K562 (cell line): ENCODE results near the gene GRIA3. TPM values are rescaled to one million over a fixed set of nuclear protein-coding genes. Genes with fewer than 3 reads are reported as not detected.

Source experiments
- ATAC-seq: fragments of 200-7000 bp; cut with Tn5 transposase; 3 replicates; pipeline ENCODE4 v1.9.1; 2020; ENCODE audit warnings: moderate library complexity
- BruUV-seq: library from RNA; stranded (reverse); fragments of 400-500 nt; replicated peaks from 2 replicates; lab custom pipeline; 2021; lab: Mats Ljungman, UMichigan
- CTCF ChIA-PET: fragments of 300-600 bp; formaldehyde crosslinking; extraction: SDS; loops from one replicate; lab custom pipeline; 2021; ENCODE audit warnings: low intra/inter-chr PET ratio; lab: Yijun Ruan, JAX
- POLR2A ChIA-PET: fragments of 300-600, 350-650 bp; sonication (Branson Sonifier 250); formaldehyde crosslinking; extraction: SDS; loops from one replicate; lab custom pipeline; 2021; ENCODE audit warnings: antibody characterized with exemption, inconsistent platforms; lab: Yijun Ruan, JAX
- DNase-seq, 4 experiments: peaks; one replicate each; pipeline versions ENCODE4 v3.0.0 to v3.0.0-alpha.2; 2011 to 2018; ENCODE audit warnings: low spot score in 3 of 4, mixed read lengths in 3 of 4; ENCODE audit errors: extremely low read depth in 1 of 4
- FAIRE-seq: peaks from 2 replicates; lab custom pipeline; 2011; peaks lifted over from hg19 to GRCh38; lab: Jason Lieb, UNC
- H2AFZ ChIP-seq: 2 replicates; pipeline ENCODE4 v1.6.0; 2011; ENCODE audit warnings: low read depth, low read length, control low read depth, inconsistent platforms
- H3K27ac ChIP-seq: fragments of 200-600 bp; 3 replicates; pipeline ENCODE4 v1.8.0; 2011; ENCODE audit warnings: low read depth, mild to moderate bottlenecking, control low read depth, inconsistent platforms, low read length, moderate library complexity, mixed read lengths; ENCODE audit errors: extremely low read depth
- H3K27me3 ChIP-seq, 2 experiments: fragments of 300-600 bp in 1 of 2; 2 replicates in 1 of 2; 3 replicates in 1 of 2; pipeline versions ENCODE4 v1.6.0 to v1.8.0; 2011; ENCODE audit warnings: inconsistent platforms in 2 of 2, low read length in 2 of 2, mild to moderate bottlenecking in 1 of 2, mixed read lengths in 1 of 2, moderate library complexity in 1 of 2; ENCODE audit not compliant: control insufficient read depth in 2 of 2, insufficient read depth in 2 of 2
- H3K36me3 ChIP-seq: fragments of 300-600 bp; 3 replicates; pipeline ENCODE4 v1.8.0; 2011; ENCODE audit warnings: mild to moderate bottlenecking, low read length, inconsistent platforms; ENCODE audit not compliant: control insufficient read depth, insufficient read depth
- H3K4me1 ChIP-seq, 2 experiments: fragments of 200-600 bp in 1 of 2; replicated peaks in 1 of 2; 2 replicates in 1 of 2; 3 replicates in 1 of 2; pipeline versions ENCODE4 v1.5.1 to v1.8.0; 2011; ENCODE audit warnings: inconsistent platforms in 2 of 2, low read length in 2 of 2, mild to moderate bottlenecking in 1 of 2, mixed read lengths in 1 of 2, moderate library complexity in 1 of 2; ENCODE audit not compliant: control insufficient read depth in 2 of 2, insufficient read depth in 2 of 2
- H3K4me2 ChIP-seq: 2 replicates; pipeline ENCODE4 v1.6.1; 2011; ENCODE audit warnings: low read length, control low read depth, inconsistent platforms, mixed read lengths; ENCODE audit not compliant: insufficient read depth
- H3K4me3 ChIP-seq: fragments of 200-600 bp; sonication (generic), shearing (Covaris generic); 2 replicates; pipeline ENCODE4 v1.5.1; 2016; ENCODE audit warnings: control low read depth, inconsistent platforms
- H3K79me2 ChIP-seq: fragments of 200-600 bp; 3 replicates; pipeline ENCODE4 v1.8.0; 2011; ENCODE audit warnings: low read length, inconsistent platforms; ENCODE audit not compliant: control insufficient read depth, insufficient read depth
- H3K9ac ChIP-seq, 2 experiments: 2 replicates each; pipeline versions ENCODE4 v1.6.0 to v1.6.1; 2011; ENCODE audit warnings: low read depth in 2 of 2, low read length in 2 of 2, control low read depth in 1 of 2, inconsistent platforms in 1 of 2, mild to moderate bottlenecking in 1 of 2, mixed read lengths in 1 of 2; ENCODE audit not compliant: insufficient read depth in 1 of 2
- H3K9me1 ChIP-seq: one replicate; pipeline ENCODE4 v1.6.0; 2011; ENCODE audit warnings: inconsistent platforms, mild to moderate bottlenecking, low read length, moderate library complexity; ENCODE audit not compliant: control insufficient read depth, insufficient read depth
- H3K9me3 ChIP-seq: replicated peaks from 2 replicates; pipeline ENCODE4 v1.5.1; 2011; ENCODE audit warnings: low read depth, low read length, inconsistent platforms; ENCODE audit not compliant: control insufficient read depth, insufficient read depth
- H4K20me1 ChIP-seq: replicated peaks from 2 replicates; pipeline ENCODE4 v1.6.1; 2011; ENCODE audit warnings: low read length, inconsistent platforms, mixed read lengths; ENCODE audit not compliant: control insufficient read depth, insufficient read depth
- AFF4 ChIP-seq: sonication (generic); formaldehyde crosslinking; IDR thresholded peaks from 2 replicates; pipeline ENCODE4 v1.8.0; 2023; ENCODE audit warnings: mild to moderate bottlenecking, missing genetic modification reagents
- ESRRB ChIP-seq: fragments of 250-450 bp; sonication (Bioruptor Pico); IDR thresholded peaks from 2 replicates; pipeline ENCODE4 v1.5.0; 2020; ENCODE audit warnings: mild to moderate bottlenecking, moderate library complexity, borderline replicate concordance
- MLX ChIP-seq, 2 experiments: fragments of 450-650 bp in 1 of 2; sonication (generic) in 1 of 2; formaldehyde crosslinking; conservative IDR thresholded peaks; 2 replicates each; pipeline versions ENCODE4 v1.4.0 to v1.8.1; 2020 to 2022; ENCODE audit warnings: mild to moderate bottlenecking in 1 of 2, missing genetic modification reagents in 1 of 2
- REST ChIP-seq, 2 experiments: fragments of 450-650 bp; formaldehyde crosslinking in 1 of 2; IDR thresholded peaks; 2 replicates each; pipeline versions ENCODE4 v1.4.0 to v1.6.1; 2014 to 2020; ENCODE audit warnings: mild to moderate bottlenecking in 2 of 2, borderline replicate concordance in 1 of 2, low read depth in 1 of 2
- ZNF277 ChIP-seq: fragments of 250-450 bp; sonication (Bioruptor Pico); IDR thresholded peaks from 2 replicates; pipeline ENCODE4 v1.8.0; 2022; ENCODE audit warnings: inconsistent platforms, mild to moderate bottlenecking, moderate library complexity, borderline replicate concordance
- WGBS: fragments of 100-300 bp; shearing (Covaris generic); methylation state at CpG from one replicate; pipeline ENCODE4 v1.1.6; 2016; ENCODE audit warnings: low coverage, mixed read lengths; ENCODE audit not compliant: insufficient coverage; ENCODE audit errors: missing lambda C conversion rate; 5-methylcytosine and 5-hydroxymethylcytosine counted together
- in situ Hi-C: fragments of 300-500 bp; cut with MboI; formaldehyde crosslinking; loops from 4 replicates; pipeline ENCODE4 v1.15.0; 2018; ENCODE audit warnings: inconsistent platforms, mixed read lengths
- intact Hi-C: fragments of 100-400 bp; cut with micrococcal nuclease; formaldehyde crosslinking; loops from 2 replicates; pipeline ENCODE4 v1.14.2; 2022
- polyA plus RNA-seq, 8 experiments: library from polyadenylated mRNA; depleted of rRNA in 4 of 8; stranded (reverse) in 5 of 8; unstranded in 3 of 8; fragments of >200 nt; fragmentation: Nextera tagmentation in 2 of 8; fragmentation: Illumina TruSeq in 1 of 8; extraction: Ambion mirVana in 2 of 8; extraction: Trizol in 1 of 8; gene quantifications; 2 replicates each; pipeline versions ENCODE4 v1.2.1 to v1.2.3, GENCODE V29; 2011 to 2014; ENCODE audit warnings: inconsistent platforms in 1 of 8, missing spikeins in 1 of 8
- total RNA-seq, 7 experiments: library from RNA; depleted of rRNA in 6 of 7; stranded (reverse); fragments of >200 nt in 6 of 7; fragmentation: Illumina TruSeq in 2 of 7; extraction: Trizol in 2 of 7; gene quantifications; 2 replicates each; pipeline versions ENCODE4 v1.2.1 to v1.2.3, GENCODE V29; 2011 to 2021; ENCODE audit warnings: low replicate concordance in 1 of 7

The GRIA3 gene
- total and polyA plus RNA-seq, 9 of the 15 experiments (the other 6 are each of a cell fraction or from before 2014, with no cell fraction given): 0.10 TPM; not detected in 8

GRCh38 chrX:123173833-123174232, 10.2 kb upstream of the GRIA3 start:
- Histone ChIP-seq H3K4me3 (no peak overlapping the region), H2AFZ (no peak overlapping the region), H3K4me2 (no peak overlapping the region), H4K20me1 (no peaks in the 10 kb centered on the region), H3K27ac (no peak overlapping the region), H3K9me3 (no peaks in the 10 kb centered on the region), H3K36me3 (no peaks in the 10 kb centered on the region), H3K4me1 (no peaks in the 10 kb centered on the region), H3K79me2 (no peaks in the 10 kb centered on the region), H3K27me3 (no peaks in the 10 kb centered on the region), H3K9ac (no peak overlapping the region), H3K9me1 (no peaks in the 10 kb centered on the region)
- FAIRE-seq: peak; percentile 60
- no TSS peak for BruUV-seq
- CTCF ChIA-PET: interaction anchor here (2.1 kb wide), 1 partner anchor 249 kb away, joined by 9 read pairs; no protein-coding TSS in a partner anchor
- in situ Hi-C loops: no loop called here
- whole genome bisulfite sequencing: 7% methylated on average over 1 of the region's 1 CpG
- peak; percentile 79 for ATAC-seq
- peak; percentile 8 to 26 (median 23) for DNase-seq
- POLR2A ChIA-PET: no interaction called here
- intact Hi-C loops: loop anchor here (5.0 kb wide), 1 partner anchor 248 kb away; no protein-coding TSS in a partner anchor
- TF ChIP-seq REST (IDR thresholded peaks at IDR 0.05; ENCODE audit: borderline replicate concordance) (peak; percentile 28; the same call in 1 of the 2 replicates), REST (CRISPR knock-in tag; IDR thresholded peaks at IDR 0.05; ENCODE audit: low read depth) (no peak), AFF4 (no peak), MLX (CRISPR knock-in tag; conservative IDR thresholded peaks at IDR 0.05) (no peak), ESRRB (CRISPR knock-in tag) (no peak), ZNF277 (CRISPR knock-in tag) (no peak)
